ENCODE measurements around the gene SLC25A20. TPM values are rescaled to one million over a fixed set of nuclear protein-coding genes. Genes with fewer than 3 reads are reported as not detected.
"Not testable (repeated sequence)": the region's sequence is repeated elsewhere in the genome, so short reads cannot be mapped to it uniquely, and the experiment has no call there.

Gene SLC25A20
- polyA plus RNA-seq, 2 donors = 5.8 to 9.0 TPM

GRCh38 chr3:48929358-48930035 is 30.8 kb upstream of the SLC25A20 start:
- no peak overlapping the region for H3K4me3 ChIP-seq (ENCODE audit: low read depth in 1 of 2, low read length in 2 of 2)
- no peaks in the 10 kb centered on the region for H3K27me3 ChIP-seq (ENCODE audit: control insufficient read depth in 1 of 2, insufficient read depth in 2 of 2, low read length in 2 of 2)
- H3K27ac ChIP-seq (ENCODE audit: low read depth in 2 of 2, low read length in 1 of 2) = no peak overlapping the region
- WGBS, 2 donors = 66 to 71% methylated on average over 3 of the region's 3 CpGs
- H3K4me1 ChIP-seq (ENCODE audit: control insufficient read depth in 2 of 2, insufficient read depth in 2 of 2, low read length in 1 of 2) = peaks cover 0 to 3% of the 10 kb centered on the region in 2 donors
- H3K9me3 ChIP-seq (ENCODE audit: control insufficient read depth in 2 of 2, insufficient read depth in 1 of 2, low read depth in 1 of 2, low read length in 1 of 2) = no peaks in the 10 kb centered on the region
- peaks cover 3 to 10% of the 10 kb centered on the region in 2 donors for H3K36me3 ChIP-seq (ENCODE audit: control insufficient read depth in 2 of 2, insufficient read depth in 2 of 2, low read length in 1 of 2)

DNA sequence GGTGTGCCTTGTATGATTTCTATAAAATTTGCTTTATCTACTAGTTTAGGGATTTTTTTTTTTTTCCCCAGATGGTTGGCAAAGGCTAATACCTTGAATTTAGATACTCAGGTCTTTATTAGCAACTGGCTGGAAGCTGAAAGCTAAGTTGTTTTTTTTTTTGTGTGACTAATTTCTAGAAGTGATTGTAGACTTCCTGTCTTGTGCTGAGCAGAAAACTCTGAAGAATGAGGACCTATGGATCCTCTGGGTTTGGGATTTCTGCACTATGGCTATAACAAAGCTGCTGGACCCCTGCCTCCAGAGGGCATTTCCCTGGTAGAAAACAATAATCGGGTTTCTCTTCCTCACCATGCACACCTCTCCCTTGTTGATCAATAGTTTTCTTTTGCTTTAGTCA is 30.0 kb upstream of the SLC25A20 start:
- Histone ChIP-seq H3K27me3 (ENCODE audit: control insufficient read depth in 1 of 2, insufficient read depth in 2 of 2, low read length in 2 of 2) (no peaks in the 10 kb centered on the region), H3K36me3 (ENCODE audit: control insufficient read depth in 2 of 2, insufficient read depth in 2 of 2, low read length in 1 of 2) (peaks cover 3 to 10% of the 10 kb centered on the region in 2 donors), H3K27ac (ENCODE audit: low read depth in 2 of 2, low read length in 1 of 2) (no peak overlapping the region), H3K4me3 (ENCODE audit: low read depth in 1 of 2, low read length in 2 of 2) (no peak overlapping the region), H3K4me1 (ENCODE audit: control insufficient read depth in 2 of 2, insufficient read depth in 2 of 2, low read length in 1 of 2) (peaks cover 0 to 3% of the 10 kb centered on the region in 2 donors), H3K9me3 (ENCODE audit: control insufficient read depth in 2 of 2, insufficient read depth in 1 of 2, low read depth in 1 of 2, low read length in 1 of 2) (no peaks in the 10 kb centered on the region)
- WGBS, 2 donors = 87 to 92% methylated on average over 1 of the region's 1 CpG

GRCh38 chr3:48927928-48928327 is 29.2 kb upstream of the SLC25A20 start:
- Histone ChIP-seq H3K9me3 (ENCODE audit: control insufficient read depth in 2 of 2, insufficient read depth in 1 of 2, low read depth in 1 of 2, low read length in 1 of 2) (no peaks in the 10 kb centered on the region), H3K36me3 (ENCODE audit: control insufficient read depth in 2 of 2, insufficient read depth in 2 of 2, low read length in 1 of 2) (peaks cover 3 to 7% of the 10 kb centered on the region in 2 donors), H3K27me3 (ENCODE audit: control insufficient read depth in 1 of 2, insufficient read depth in 2 of 2, low read length in 2 of 2) (no peaks in the 10 kb centered on the region), H3K4me1 (ENCODE audit: control insufficient read depth in 2 of 2, insufficient read depth in 2 of 2, low read length in 1 of 2) (peaks cover 0 to 3% of the 10 kb centered on the region in 2 donors), H3K27ac (ENCODE audit: low read depth in 2 of 2, low read length in 1 of 2) (peak overlapping the region in 1 of 2 donors; percentile 81), H3K4me3 (ENCODE audit: low read depth in 1 of 2, low read length in 2 of 2) (no peak overlapping the region)
- WGBS, 2 donors = 34 to 37% methylated on average over 2 of the region's 2 CpGs

- Histone ChIP-seq H3K36me3 (ENCODE audit: control insufficient read depth in 2 of 2, insufficient read depth in 2 of 2, low read length in 1 of 2) (peaks cover 3 to 5% of the 10 kb centered on the region in 2 donors), H3K9me3 (ENCODE audit: control insufficient read depth in 2 of 2, insufficient read depth in 1 of 2, low read depth in 1 of 2, low read length in 1 of 2) (no peaks in the 10 kb centered on the region), H3K27me3 (ENCODE audit: control insufficient read depth in 1 of 2, insufficient read depth in 2 of 2, low read length in 2 of 2) (no peaks in the 10 kb centered on the region), H3K4me1 (ENCODE audit: control insufficient read depth in 2 of 2, insufficient read depth in 2 of 2, low read length in 1 of 2) (peaks cover 0 to 3% of the 10 kb centered on the region in 2 donors), H3K27ac (ENCODE audit: low read depth in 2 of 2, low read length in 1 of 2) (peak overlapping the region; percentile 67 to 81), H3K4me3 (ENCODE audit: low read depth in 1 of 2, low read length in 2 of 2) (no peak overlapping the region)
- 60 to 65% methylated on average over 11 of the region's 11 CpGs for WGBS, 2 donors
Measured at GRCh38 chr3:48926425-48927392, 28.0 kb upstream of the SLC25A20 start.

GRCh38 chr3:48919215-48920138 is 20.8 kb upstream of the SLC25A20 start:
- 1% methylated on average over 46 to 54 of the region's 54 CpGs for WGBS, 2 donors
- Histone ChIP-seq H3K36me3 (ENCODE audit: control insufficient read depth in 2 of 2, insufficient read depth in 2 of 2, low read length in 1 of 2) (no peaks in the 10 kb centered on the region), H3K4me3 (ENCODE audit: low read depth in 1 of 2, low read length in 2 of 2) (peak overlapping the region; percentile 73 to 92), H3K27ac (ENCODE audit: low read depth in 2 of 2, low read length in 1 of 2) (peak overlapping the region; percentile 96 to 100), H3K4me1 (ENCODE audit: control insufficient read depth in 2 of 2, insufficient read depth in 2 of 2, low read length in 1 of 2) (peaks cover 0 to 4% of the 10 kb centered on the region in 2 donors), H3K9me3 (ENCODE audit: control insufficient read depth in 2 of 2, insufficient read depth in 1 of 2, low read depth in 1 of 2, low read length in 1 of 2) (no peaks in the 10 kb centered on the region), H3K27me3 (ENCODE audit: control insufficient read depth in 1 of 2, insufficient read depth in 2 of 2, low read length in 2 of 2) (no peaks in the 10 kb centered on the region)

GRCh38 chr3:48918388-48919214 is 19.9 kb upstream of the SLC25A20 start, which contains the start of gene ARIH2:
Gene ARIH2 (plus strand): TSS chr3:48918842. CDS start chr3:48927559, 8,717 bp downstream.
- Histone ChIP-seq H3K27ac (ENCODE audit: low read depth in 2 of 2, low read length in 1 of 2) (peak within 1 kb of the TSS; percentile 96 to 100), H3K9me3 (ENCODE audit: control insufficient read depth in 2 of 2, insufficient read depth in 1 of 2, low read depth in 1 of 2, low read length in 1 of 2) (no peaks in the 10 kb centered on the region), H3K27me3 (ENCODE audit: control insufficient read depth in 1 of 2, insufficient read depth in 2 of 2, low read length in 2 of 2) (no peaks in the 10 kb centered on the region), H3K4me3 (ENCODE audit: low read depth in 1 of 2, low read length in 2 of 2) (peak within 1 kb of the TSS; percentile 73 to 92), H3K4me1 (ENCODE audit: control insufficient read depth in 2 of 2, insufficient read depth in 2 of 2, low read length in 1 of 2) (peaks cover 0 to 4% of the 10 kb centered on the region in 2 donors), H3K36me3 (ENCODE audit: control insufficient read depth in 2 of 2, insufficient read depth in 2 of 2, low read length in 1 of 2) (no peaks in the 10 kb centered on the region)
- 0% methylated on average over 82 to 97 of the region's 97 CpGs for WGBS, 2 donors

- no peaks in the 10 kb centered on the region for H3K9me3 ChIP-seq (ENCODE audit: control insufficient read depth in 2 of 2, insufficient read depth in 1 of 2, low read depth in 1 of 2, low read length in 1 of 2)
- H3K36me3 ChIP-seq (ENCODE audit: control insufficient read depth in 2 of 2, insufficient read depth in 2 of 2, low read length in 1 of 2) = no peaks in the 10 kb centered on the region
- 63 to 77% methylated on average over 1 of the region's 1 CpG for WGBS, 2 donors
- H3K27me3 ChIP-seq (ENCODE audit: control insufficient read depth in 1 of 2, insufficient read depth in 2 of 2, low read length in 2 of 2) = no peaks in the 10 kb centered on the region
- no peak overlapping the region for H3K27ac ChIP-seq (ENCODE audit: low read depth in 2 of 2, low read length in 1 of 2)
- H3K4me3 ChIP-seq (ENCODE audit: low read depth in 1 of 2, low read length in 2 of 2) = no peak overlapping the region
- no peaks in the 10 kb centered on the region for H3K4me1 ChIP-seq (ENCODE audit: control insufficient read depth in 2 of 2, insufficient read depth in 2 of 2, low read length in 1 of 2)
Measured at GRCh38 chr3:48915296-48915695, 16.6 kb upstream of the SLC25A20 start.

DNA sequence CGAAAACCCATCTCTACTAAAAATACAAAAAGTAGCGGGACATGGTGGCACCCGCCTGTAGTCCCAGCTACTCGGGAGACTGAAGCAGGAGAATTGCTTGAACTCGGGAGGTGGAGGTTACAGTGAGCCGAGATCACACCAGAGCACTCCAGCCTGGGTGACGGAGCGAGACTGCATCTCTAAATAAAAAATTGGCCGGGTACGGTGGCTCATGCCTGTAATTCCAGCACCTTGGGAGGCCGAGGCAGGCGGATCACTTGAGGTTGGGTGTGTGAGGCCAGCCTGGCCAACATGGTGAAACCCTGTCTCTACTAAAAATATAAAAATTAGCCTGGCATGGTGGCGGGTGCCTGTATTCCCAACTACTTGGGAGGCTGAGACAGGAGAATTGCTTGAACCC is 8.3 kb upstream of the SLC25A20 start:
- H3K4me1 ChIP-seq (ENCODE audit: control insufficient read depth in 2 of 2, insufficient read depth in 2 of 2, low read length in 1 of 2); H3K27ac ChIP-seq (ENCODE audit: low read depth in 2 of 2, low read length in 1 of 2); H3K4me3 ChIP-seq (ENCODE audit: low read depth in 1 of 2, low read length in 2 of 2); H3K27me3 ChIP-seq (ENCODE audit: control insufficient read depth in 1 of 2, insufficient read depth in 2 of 2, low read length in 2 of 2); H3K9me3 ChIP-seq (ENCODE audit: control insufficient read depth in 2 of 2, insufficient read depth in 1 of 2, low read depth in 1 of 2, low read length in 1 of 2); H3K36me3 ChIP-seq (ENCODE audit: control insufficient read depth in 2 of 2, insufficient read depth in 2 of 2, low read length in 1 of 2): not testable (repeated sequence)
- WGBS, 2 donors = 95 to 96% methylated on average over 13 of the region's 13 CpGs

Measured in esophagus (tissue), 2 donors.